PFSK-1 (cell line): ENCODE results near the gene MAIP1.

Experiments
- FOXP2 ChIP-seq: optimal IDR thresholded peaks from 2 replicates; pipeline ENCODE3; 2011; ENCODE audit warnings: borderline replicate concordance, control low read depth, inconsistent platforms; ENCODE audit not compliant: insufficient read depth; ENCODE audit errors: extremely low read length, extremely low read depth
- POLR2AphosphoS5 ChIP-seq: IDR thresholded peaks from 2 replicates; pipeline ENCODE4 v1.6.1; 2012; ENCODE audit warnings: low read depth, mild to moderate bottlenecking, control low read depth, low read length, moderate library complexity
- REST ChIP-seq, 2 experiments: IDR thresholded peaks; 2 replicates each; pipeline versions ENCODE4 v1.6.1 to v1.8.0; 2011 to 2012; ENCODE audit warnings: low read depth in 2 of 2, low read length in 2 of 2, control low read depth in 1 of 2, inconsistent platforms in 1 of 2, mild to moderate bottlenecking in 1 of 2, moderate library complexity in 1 of 2; ENCODE audit not compliant: insufficient read depth in 1 of 2
- SIN3A ChIP-seq: IDR thresholded peaks from 2 replicates; pipeline ENCODE4 v1.6.1; 2012; ENCODE audit warnings: mild to moderate bottlenecking, low read length, moderate library complexity, borderline replicate concordance; ENCODE audit not compliant: insufficient read depth
- TAF1 ChIP-seq: IDR thresholded peaks from 2 replicates; pipeline ENCODE4 v1.6.1; 2012; ENCODE audit warnings: low read length, control low read depth, borderline replicate concordance; ENCODE audit not compliant: insufficient read depth

MAIP1 gene

GRCh38 chr2:199926806-199927205 is 28.6 kb upstream of the MAIP1 start:
- no peak for TF ChIP-seq FOXP2
- no peak for TF ChIP-seq REST (IDR thresholded peaks at IDR 0.05; ENCODE audit: insufficient read depth in 1 of 2, low read depth in 2 of 2, low read length in 2 of 2)
- no peak for TF ChIP-seq TAF1
- TF ChIP-seq POLR2AphosphoS5, result no peak
- no peak for TF ChIP-seq SIN3A

DNA sequence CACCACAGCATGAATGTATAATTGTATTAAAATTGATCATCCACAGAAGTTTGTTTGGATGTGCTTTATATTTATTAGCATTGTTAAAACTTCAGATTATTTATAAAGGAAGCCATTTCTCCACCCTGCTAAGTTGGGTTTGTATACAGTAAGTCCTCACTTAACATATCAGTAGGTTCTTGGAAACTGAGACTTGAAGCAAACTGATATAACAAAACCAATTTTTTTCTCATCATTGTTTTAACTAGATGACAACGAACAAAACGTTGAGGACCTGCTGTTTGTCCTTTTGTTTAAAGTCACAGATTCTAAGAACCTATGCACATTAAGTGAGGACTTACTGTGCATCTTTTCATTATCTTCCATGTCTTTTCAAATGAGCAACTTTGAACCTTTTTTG is 27.2 kb upstream of the MAIP1 start:
- TF ChIP-seq SIN3A, result no peak
- no peak for TF ChIP-seq TAF1

GRCh38 chr2:199928626-199929025 is 26.8 kb upstream of the MAIP1 start:
- TF ChIP-seq POLR2AphosphoS5, result no peak
- TF ChIP-seq FOXP2, result no peak

DNA sequence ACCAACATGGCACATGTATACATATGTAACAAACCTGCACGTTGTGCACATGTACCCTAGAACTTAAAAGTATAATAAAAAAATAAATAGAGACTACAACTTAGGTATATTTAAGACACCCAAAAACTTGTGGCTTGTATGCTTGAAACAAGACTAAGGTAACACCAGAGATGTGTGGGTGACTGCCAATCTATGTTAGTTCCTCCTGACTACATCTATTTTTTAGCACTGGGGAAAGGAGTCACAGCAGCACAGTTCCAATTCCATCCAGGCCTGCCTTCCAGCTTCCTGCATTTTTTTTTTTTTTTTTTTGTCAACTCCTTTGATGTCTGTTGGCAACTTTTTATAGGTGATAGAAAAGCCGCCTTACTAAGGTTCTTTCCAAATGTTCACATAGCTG is 26.1 kb upstream of the MAIP1 start:
- TF ChIP-seq SIN3A (no peak), REST (IDR thresholded peaks at IDR 0.05; ENCODE audit: insufficient read depth in 1 of 2, low read depth in 2 of 2, low read length in 2 of 2) (no peak), TAF1 (no peak), FOXP2 (no peak), POLR2AphosphoS5 (no peak)

DNA sequence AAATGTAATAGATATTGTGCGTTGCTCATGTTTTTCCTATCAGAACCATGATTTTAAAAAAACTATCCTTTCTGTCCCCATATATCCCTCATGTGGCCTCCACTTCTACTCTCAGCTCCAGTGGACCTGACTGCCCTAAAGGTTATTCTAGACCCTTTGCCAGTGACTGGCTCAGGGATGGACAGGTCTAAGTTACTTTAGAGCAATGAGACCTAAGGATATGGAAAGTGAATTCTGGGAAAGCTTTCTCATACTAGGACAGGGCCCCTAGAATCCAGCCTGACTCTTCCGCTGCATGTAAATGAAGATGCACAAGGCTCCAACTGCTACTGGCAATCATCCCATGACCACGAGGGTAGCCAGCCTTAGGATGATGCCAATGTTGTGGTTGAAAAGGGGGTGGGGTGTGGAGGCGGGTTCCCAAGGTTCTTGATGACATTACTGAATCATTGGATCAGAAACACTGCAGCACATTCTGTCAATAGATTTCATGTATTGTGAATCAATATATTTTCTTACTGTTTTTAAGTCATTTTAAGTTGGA is 23.0 kb upstream of the MAIP1 start:
- no peak for TF ChIP-seq REST (IDR thresholded peaks at IDR 0.05; ENCODE audit: insufficient read depth in 1 of 2, low read depth in 2 of 2, low read length in 2 of 2)
- TF ChIP-seq FOXP2, result no peak
- no peak for TF ChIP-seq SIN3A
- no peak for TF ChIP-seq POLR2AphosphoS5
- TF ChIP-seq TAF1, result no peak

- no peak for TF ChIP-seq SIN3A
- no peak for TF ChIP-seq REST (IDR thresholded peaks at IDR 0.05; ENCODE audit: insufficient read depth in 1 of 2, low read depth in 2 of 2, low read length in 2 of 2)
- no peak for TF ChIP-seq TAF1
- TF ChIP-seq POLR2AphosphoS5, result no peak
- no peak for TF ChIP-seq FOXP2
Observed at GRCh38 chr2:199933466-199933865, 21.9 kb upstream of the MAIP1 start.
